ENCODE data around the gene RAD51AP1.

Gene RAD51AP1

GRCh38 chr12:4584896-4585295 lies 46.2 kb downstream of the RAD51AP1 start:
- TF ChIP-seq EZH2phosphoT487 (IDR thresholded peaks at IDR 0.05; ENCODE audit: borderline replicate concordance) (no peak), CTCF (conservative IDR thresholded peaks at IDR 0.05; ENCODE audit: low read length) (no peak)
- Histone ChIP-seq H3K9me2 (replicated peaks; ENCODE audit: low read depth, low read length) (no peaks in the 10 kb centered on the region), H2AFZ (ENCODE audit: low read length) (no peak overlapping the region), H3K4me1 (ENCODE audit: insufficient read depth, low read length, poor library complexity, severe bottlenecking) (no peaks in the 10 kb centered on the region), H3K4me3 (ENCODE audit: low read length, poor library complexity, severe bottlenecking) (no peak overlapping the region), H4K20me1 (ENCODE audit: insufficient read depth, low read length, poor library complexity, severe bottlenecking) (no peaks in the 10 kb centered on the region), H3K4me2 (ENCODE audit: low read depth, low read length, poor library complexity, severe bottlenecking) (no peak overlapping the region), H3K27me3 (ENCODE audit: insufficient read depth, low read length, poor library complexity, severe bottlenecking) (no peaks in the 10 kb centered on the region), H3K9me3 (ENCODE audit: insufficient read depth, low read depth, low read length) (no peaks in the 10 kb centered on the region), H3K79me2 (ENCODE audit: insufficient read depth, low read length) (no peaks in the 10 kb centered on the region), H3K9ac (ENCODE audit: low read depth, low read length, poor library complexity, severe bottlenecking) (no peak overlapping the region), H3K36me3 (ENCODE audit: insufficient read depth, low read length) (no peaks in the 10 kb centered on the region), H3F3A (ENCODE audit: low read depth) (no peaks in the 10 kb centered on the region)

GRCh38 chr12:4586500-4586899 lies 47.8 kb downstream of the RAD51AP1 start:
- Histone ChIP-seq H3F3A (ENCODE audit: low read depth) (no peaks in the 10 kb centered on the region), H3K4me1 (ENCODE audit: insufficient read depth, low read length, poor library complexity, severe bottlenecking) (no peaks in the 10 kb centered on the region), H3K79me2 (ENCODE audit: insufficient read depth, low read length) (no peaks in the 10 kb centered on the region), H3K9me2 (replicated peaks; ENCODE audit: low read depth, low read length) (no peaks in the 10 kb centered on the region), H2AFZ (ENCODE audit: low read length) (no peak overlapping the region), H3K27me3 (ENCODE audit: insufficient read depth, low read length, poor library complexity, severe bottlenecking) (no peaks in the 10 kb centered on the region), H3K9ac (ENCODE audit: low read depth, low read length, poor library complexity, severe bottlenecking) (no peak overlapping the region), H4K20me1 (ENCODE audit: insufficient read depth, low read length, poor library complexity, severe bottlenecking) (no peaks in the 10 kb centered on the region), H3K36me3 (ENCODE audit: insufficient read depth, low read length) (no peaks in the 10 kb centered on the region), H3K9me3 (ENCODE audit: insufficient read depth, low read depth, low read length) (no peaks in the 10 kb centered on the region), H3K4me2 (ENCODE audit: low read depth, low read length, poor library complexity, severe bottlenecking) (no peak overlapping the region), H3K4me3 (ENCODE audit: low read length, poor library complexity, severe bottlenecking) (no peak overlapping the region)
- no peak for TF ChIP-seq EZH2phosphoT487 (IDR thresholded peaks at IDR 0.05; ENCODE audit: borderline replicate concordance)
- no peak for TF ChIP-seq CTCF (conservative IDR thresholded peaks at IDR 0.05; ENCODE audit: low read length)

GRCh38 chr12:4587108-4587507 lies 48.4 kb downstream of the RAD51AP1 start:
- H3K9ac ChIP-seq (ENCODE audit: low read depth, low read length, poor library complexity, severe bottlenecking), result no peak overlapping the region
- no peaks in the 10 kb centered on the region for H3K9me3 ChIP-seq (ENCODE audit: insufficient read depth, low read depth, low read length)
- H4K20me1 ChIP-seq (ENCODE audit: insufficient read depth, low read length, poor library complexity, severe bottlenecking), result no peaks in the 10 kb centered on the region
- H3K9me2 ChIP-seq (replicated peaks; ENCODE audit: low read depth, low read length), result no peaks in the 10 kb centered on the region
- H3K27me3 ChIP-seq (ENCODE audit: insufficient read depth, low read length, poor library complexity, severe bottlenecking), result no peaks in the 10 kb centered on the region
- no peak overlapping the region for H3K4me3 ChIP-seq (ENCODE audit: low read length, poor library complexity, severe bottlenecking)
- H3F3A ChIP-seq (ENCODE audit: low read depth), result no peaks in the 10 kb centered on the region
- H3K4me1 ChIP-seq (ENCODE audit: insufficient read depth, low read length, poor library complexity, severe bottlenecking), result no peaks in the 10 kb centered on the region
- no peaks in the 10 kb centered on the region for H3K36me3 ChIP-seq (ENCODE audit: insufficient read depth, low read length)
- no peak overlapping the region for H2AFZ ChIP-seq (ENCODE audit: low read length)
- no peak overlapping the region for H3K4me2 ChIP-seq (ENCODE audit: low read depth, low read length, poor library complexity, severe bottlenecking)
- TF ChIP-seq EZH2phosphoT487 (IDR thresholded peaks at IDR 0.05; ENCODE audit: borderline replicate concordance) (no peak), CTCF (conservative IDR thresholded peaks at IDR 0.05; ENCODE audit: low read length) (no peak)
- no peaks in the 10 kb centered on the region for H3K79me2 ChIP-seq (ENCODE audit: insufficient read depth, low read length)
